OCI-LY1 (cell line): Measurements from ENCODE around the gene NRIP1.

ENCODE experiments used
- H2AFZ ChIP-seq: fragments of 200-600 bp; sonication (generic), shearing (Covaris generic); 2 replicates; pipeline ENCODE4 v1.6.0; 2014; ENCODE audit warnings: antibody characterized with exemption, mild to moderate bottlenecking, low read length
- H3F3A ChIP-seq: fragments of 200-600 bp; sonication (generic), shearing (Covaris generic); 2 replicates; pipeline ENCODE4 v1.6.0; 2014; ENCODE audit warnings: mild to moderate bottlenecking, antibody characterized with exemption, low read length, moderate library complexity; ENCODE audit not compliant: insufficient read depth
- H3K27ac ChIP-seq: fragments of 200-600 bp; sonication (generic); 2 replicates; pipeline ENCODE4 v1.5.1; 2014; ENCODE audit warnings: low read length, mixed run types, mild to moderate bottlenecking, low read depth; ENCODE audit not compliant: poor library complexity, severe bottlenecking
- H3K27me3 ChIP-seq: fragments of 200-600 bp; sonication (generic); 2 replicates; pipeline ENCODE4 v1.6.0; 2014; ENCODE audit warnings: antibody characterized with exemption, mild to moderate bottlenecking, low read length, moderate library complexity; ENCODE audit not compliant: insufficient read depth
- H3K36me3 ChIP-seq: fragments of 200-600 bp; sonication (generic); 2 replicates; pipeline ENCODE4 v1.6.1; 2014; ENCODE audit warnings: mild to moderate bottlenecking, antibody characterized with exemption, low read length, moderate library complexity, mixed read lengths; ENCODE audit not compliant: insufficient read depth
- H3K4me1 ChIP-seq: fragments of 200-600 bp; sonication (generic); 2 replicates; pipeline ENCODE4 v1.5.1; 2014; ENCODE audit warnings: mild to moderate bottlenecking, low read length, moderate library complexity; ENCODE audit not compliant: insufficient read depth, severe bottlenecking
- H3K4me2 ChIP-seq: fragments of 200-600 bp; sonication (generic), shearing (Covaris generic); 2 replicates; pipeline ENCODE4 v1.6.1; 2014; ENCODE audit warnings: low read length
- H3K4me3 ChIP-seq: fragments of 200-600 bp; sonication (generic); 2 replicates; pipeline ENCODE4 v1.5.1; 2014; ENCODE audit warnings: low read length, low read depth, mild to moderate bottlenecking, mixed read lengths; ENCODE audit not compliant: poor library complexity, severe bottlenecking
- H3K79me2 ChIP-seq: fragments of 200-600 bp; shearing (Covaris generic); 2 replicates; pipeline ENCODE4 v1.6.1; 2016; ENCODE audit warnings: mixed run types, low read length, mixed read lengths; ENCODE audit not compliant: insufficient read depth
- H3K9ac ChIP-seq: fragments of 200-600 bp; sonication (generic), shearing (Covaris generic); 2 replicates; pipeline ENCODE4 v1.6.1; 2014; ENCODE audit warnings: mild to moderate bottlenecking, low read length, mixed read lengths
- H3K9me2 ChIP-seq: fragments of 200-600 bp; sonication (generic), shearing (Covaris generic); 2 replicates; pipeline ENCODE4 v1.6.1; 2014; ENCODE audit warnings: low read depth, mild to moderate bottlenecking, low read length, mixed read lengths
- H3K9me3 ChIP-seq: fragments of 200-600 bp; shearing (Covaris generic); 2 replicates; pipeline ENCODE4 v1.6.1; 2014; ENCODE audit warnings: low read length, mixed read lengths
- H4K20me1 ChIP-seq: fragments of 200-600 bp; sonication (generic), shearing (Covaris generic); 2 replicates; pipeline ENCODE4 v1.6.0; 2016; ENCODE audit warnings: mild to moderate bottlenecking, low read length; ENCODE audit not compliant: insufficient read depth
- EZH2 ChIP-seq: fragments of 200-600 bp; sonication (generic), shearing (Covaris generic); IDR thresholded peaks from 2 replicates; pipeline ENCODE4 v1.8.0; 2017; ENCODE audit warnings: borderline replicate concordance, mixed run types, mild to moderate bottlenecking, antibody characterized with exemption, low read length, moderate library complexity, mixed read lengths
- TF ChIP-seq, protein P1 (sequence below): fragments of 200-600 bp; sonication (generic), shearing (Covaris generic); IDR thresholded peaks from 2 replicates; pipeline ENCODE4 v1.5.1; 2017; ENCODE audit warnings: mild to moderate bottlenecking, antibody characterized with exemption, low read length, moderate library complexity, mixed read lengths

The NRIP1 gene

DNA sequence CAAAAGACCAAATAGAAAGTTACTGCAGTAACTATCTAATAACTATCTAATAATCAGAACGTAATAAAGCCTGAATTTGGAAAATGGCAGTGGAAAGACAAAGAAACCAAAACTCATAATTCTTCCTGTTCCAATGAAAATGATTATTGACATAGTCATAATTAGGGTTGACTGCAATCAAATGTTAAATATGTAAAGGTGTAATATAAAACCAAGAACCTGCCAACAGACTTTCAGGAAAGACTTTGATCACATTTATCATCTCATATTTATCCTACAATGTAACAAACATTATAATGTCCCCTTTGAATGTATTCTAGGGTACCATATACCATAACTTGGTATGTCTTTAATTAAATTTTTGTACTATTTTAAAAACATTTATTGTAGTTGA is 26.9 kb downstream of the NRIP1 start:
- Histone ChIP-seq H3F3A (no peaks in the 10 kb centered on the region), H3K9ac (no peak overlapping the region), H3K27ac (no peak overlapping the region), H3K36me3 (no peaks in the 10 kb centered on the region), H3K4me1 (no peaks in the 10 kb centered on the region), H3K4me2 (no peak overlapping the region), H3K4me3 (no peak overlapping the region), H2AFZ (no peak overlapping the region), H3K9me3 (no peaks in the 10 kb centered on the region), H4K20me1 (no peaks in the 10 kb centered on the region), H3K27me3 (no peaks in the 10 kb centered on the region), H3K9me2 (no peaks in the 10 kb centered on the region), H3K79me2 (no peaks in the 10 kb centered on the region)
- TF ChIP-seq, protein P1, sequence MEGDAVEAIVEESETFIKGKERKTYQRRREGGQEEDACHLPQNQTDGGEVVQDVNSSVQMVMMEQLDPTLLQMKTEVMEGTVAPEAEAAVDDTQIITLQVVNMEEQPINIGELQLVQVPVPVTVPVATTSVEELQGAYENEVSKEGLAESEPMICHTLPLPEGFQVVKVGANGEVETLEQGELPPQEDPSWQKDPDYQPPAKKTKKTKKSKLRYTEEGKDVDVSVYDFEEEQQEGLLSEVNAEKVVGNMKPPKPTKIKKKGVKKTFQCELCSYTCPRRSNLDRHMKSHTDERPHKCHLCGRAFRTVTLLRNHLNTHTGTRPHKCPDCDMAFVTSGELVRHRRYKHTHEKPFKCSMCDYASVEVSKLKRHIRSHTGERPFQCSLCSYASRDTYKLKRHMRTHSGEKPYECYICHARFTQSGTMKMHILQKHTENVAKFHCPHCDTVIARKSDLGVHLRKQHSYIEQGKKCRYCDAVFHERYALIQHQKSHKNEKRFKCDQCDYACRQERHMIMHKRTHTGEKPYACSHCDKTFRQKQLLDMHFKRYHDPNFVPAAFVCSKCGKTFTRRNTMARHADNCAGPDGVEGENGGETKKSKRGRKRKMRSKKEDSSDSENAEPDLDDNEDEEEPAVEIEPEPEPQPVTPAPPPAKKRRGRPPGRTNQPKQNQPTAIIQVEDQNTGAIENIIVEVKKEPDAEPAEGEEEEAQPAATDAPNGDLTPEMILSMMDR: no peak
- TF ChIP-seq EZH2: no peak

DNA sequence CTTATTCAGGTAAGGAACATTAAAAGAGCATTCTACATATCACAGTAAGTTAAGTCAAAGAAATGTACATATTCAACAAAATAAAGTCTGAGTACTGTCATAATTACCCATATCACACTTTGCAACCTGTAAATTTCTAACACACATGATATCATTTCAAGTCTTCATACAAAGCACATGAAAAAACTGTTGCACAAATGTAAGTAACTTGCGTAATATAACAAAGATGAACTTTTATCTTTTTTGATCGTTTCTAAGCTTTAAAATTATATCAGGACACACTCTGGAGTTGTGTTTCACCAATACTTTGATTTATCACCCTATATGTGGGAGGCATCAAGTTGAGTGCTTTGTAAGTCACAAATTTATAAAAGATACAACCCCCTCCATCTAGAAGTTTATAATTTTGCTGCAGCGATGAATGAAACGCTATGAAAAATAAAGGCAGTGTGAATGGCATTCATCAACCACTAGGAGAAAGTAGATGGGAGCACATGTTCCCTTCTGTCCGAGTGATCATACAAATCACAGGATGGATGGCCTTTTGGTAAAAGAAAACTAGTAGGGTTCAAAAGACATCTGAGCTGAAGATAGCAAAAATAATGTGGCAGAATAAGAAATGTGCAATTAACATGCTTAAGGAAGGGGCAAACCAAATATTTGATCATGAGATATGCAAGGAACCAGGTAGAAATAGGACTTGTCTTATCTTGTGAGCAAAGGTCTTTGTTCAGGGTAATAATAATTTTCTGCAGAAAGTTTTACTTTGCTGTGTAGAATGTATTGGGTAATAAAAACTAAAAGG is 27.5 kb downstream of the NRIP1 start:
- no peak overlapping the region for H2AFZ ChIP-seq
- H3K27me3 ChIP-seq: no peaks in the 10 kb centered on the region
- no peaks in the 10 kb centered on the region for H3K9me2 ChIP-seq
- H3K79me2 ChIP-seq: no peaks in the 10 kb centered on the region
- no peaks in the 10 kb centered on the region for H3K9me3 ChIP-seq
- no peaks in the 10 kb centered on the region for H4K20me1 ChIP-seq
- no peaks in the 10 kb centered on the region for H3F3A ChIP-seq
- H3K4me1 ChIP-seq: no peaks in the 10 kb centered on the region
- H3K9ac ChIP-seq: no peak overlapping the region
- TF ChIP-seq EZH2: no peak
- TF ChIP-seq, protein P1: no peak
- no peaks in the 10 kb centered on the region for H3K36me3 ChIP-seq
- H3K4me2 ChIP-seq: no peak overlapping the region
- no peak overlapping the region for H3K27ac ChIP-seq
- no peak overlapping the region for H3K4me3 ChIP-seq

- Histone ChIP-seq H2AFZ (no peak overlapping the region), H3K9ac (no peak overlapping the region), H3K27ac (no peak overlapping the region), H3K9me3 (no peaks in the 10 kb centered on the region), H3K36me3 (no peaks in the 10 kb centered on the region), H3K79me2 (no peaks in the 10 kb centered on the region), H4K20me1 (no peaks in the 10 kb centered on the region), H3K9me2 (no peaks in the 10 kb centered on the region), H3K27me3 (no peaks in the 10 kb centered on the region), H3K4me2 (no peak overlapping the region), H3K4me1 (no peaks in the 10 kb centered on the region), H3K4me3 (no peak overlapping the region), H3F3A (no peaks in the 10 kb centered on the region)
- TF ChIP-seq EZH2: no peak
- TF ChIP-seq, protein P1: no peak
Measured at GRCh38 chr21:15036189-15036588, 28.6 kb downstream of the NRIP1 start.
